ENCODE data around the gene CANX. TPM values are rescaled to one million over a fixed set of nuclear protein-coding genes. Genes with fewer than 3 reads are reported as not detected.

CANX gene
- total RNA-seq, 1 experiment from 2014 or later = 538 TPM

- Histone ChIP-seq H3K23me2 (ENCODE audit: insufficient read length, low read depth, low read length, poor library complexity, severe bottlenecking) (no peaks in the 10 kb centered on the region), H3T11ph (ENCODE audit: low read length) (no peak overlapping the region), H3K27me3 (ENCODE audit: insufficient read depth, low read length) (no peaks in the 10 kb centered on the region), H3K4me1 (ENCODE audit: insufficient read depth, low read length) (no peaks in the 10 kb centered on the region), H2BK120ac (ENCODE audit: low read depth, low read length, poor library complexity, severe bottlenecking) (no peak overlapping the region), H3K4ac (ENCODE audit: low read depth, low read length) (no peak overlapping the region), H3K9ac (ENCODE audit: extremely low read depth, insufficient read length, low read length) (no peak overlapping the region), H4K5ac (ENCODE audit: insufficient read length, low read depth, low read length) (no peak overlapping the region), H3K4me2 (ENCODE audit: insufficient read depth, insufficient read length, low read length) (no peak overlapping the region), H3K56ac (ENCODE audit: insufficient read length, low read depth, low read length) (no peak overlapping the region), H2AFZ (ENCODE audit: low read length) (no peak overlapping the region), H3K79me2 (ENCODE audit: insufficient read depth, low read length) (no peaks in the 10 kb centered on the region), H3K18ac (ENCODE audit: insufficient read length, low read depth, low read length) (no peak overlapping the region), H2BK20ac (ENCODE audit: low read depth, low read length, poor library complexity, severe bottlenecking) (no peak overlapping the region), H4K8ac (replicated peaks; ENCODE audit: insufficient read length, low read depth, low read length) (no peak overlapping the region), H2BK5ac (ENCODE audit: insufficient read length, low read length) (no peak overlapping the region), H2BK12ac (ENCODE audit: insufficient read length, low read depth, low read length) (no peak overlapping the region), H2AK5ac (ENCODE audit: insufficient read length, low read length) (no peak overlapping the region), H2BK15ac (ENCODE audit: low read depth, low read length) (no peak overlapping the region), H3K79me1 (ENCODE audit: insufficient read depth, low read depth, low read length, poor library complexity, severe bottlenecking) (no peaks in the 10 kb centered on the region), H3K27ac (ENCODE audit: insufficient read length, low read depth, low read length) (no peak overlapping the region), H3K23ac (ENCODE audit: insufficient read length, low read depth, low read length) (no peak overlapping the region), H4K91ac (ENCODE audit: insufficient read length, low read depth, low read length) (no peak overlapping the region), H3K14ac (ENCODE audit: insufficient read depth, low read length) (no peak overlapping the region), H3K9me3 (ENCODE audit: control insufficient read depth, low read depth, low read length) (no peaks in the 10 kb centered on the region), H4K20me1 (ENCODE audit: control insufficient read depth, insufficient read depth, insufficient read length) (peaks cover 2% of the 10 kb centered on the region)
- TF ChIP-seq, protein P1, sequence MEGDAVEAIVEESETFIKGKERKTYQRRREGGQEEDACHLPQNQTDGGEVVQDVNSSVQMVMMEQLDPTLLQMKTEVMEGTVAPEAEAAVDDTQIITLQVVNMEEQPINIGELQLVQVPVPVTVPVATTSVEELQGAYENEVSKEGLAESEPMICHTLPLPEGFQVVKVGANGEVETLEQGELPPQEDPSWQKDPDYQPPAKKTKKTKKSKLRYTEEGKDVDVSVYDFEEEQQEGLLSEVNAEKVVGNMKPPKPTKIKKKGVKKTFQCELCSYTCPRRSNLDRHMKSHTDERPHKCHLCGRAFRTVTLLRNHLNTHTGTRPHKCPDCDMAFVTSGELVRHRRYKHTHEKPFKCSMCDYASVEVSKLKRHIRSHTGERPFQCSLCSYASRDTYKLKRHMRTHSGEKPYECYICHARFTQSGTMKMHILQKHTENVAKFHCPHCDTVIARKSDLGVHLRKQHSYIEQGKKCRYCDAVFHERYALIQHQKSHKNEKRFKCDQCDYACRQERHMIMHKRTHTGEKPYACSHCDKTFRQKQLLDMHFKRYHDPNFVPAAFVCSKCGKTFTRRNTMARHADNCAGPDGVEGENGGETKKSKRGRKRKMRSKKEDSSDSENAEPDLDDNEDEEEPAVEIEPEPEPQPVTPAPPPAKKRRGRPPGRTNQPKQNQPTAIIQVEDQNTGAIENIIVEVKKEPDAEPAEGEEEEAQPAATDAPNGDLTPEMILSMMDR (conservative IDR thresholded peaks at IDR 0.05) = no peak
- no peak for DNase-seq
- peaks cover 2% of the 10 kb centered on the region; the same call in 1 of the 2 replicates for H3K27me3 Mint-ChIP-seq (ENCODE audit: low read depth)
- no peaks in the 10 kb centered on the region for H3K4me1 Mint-ChIP-seq
- WGBS (ENCODE audit: extremely low coverage, insufficient read length, low lambda C conversion rate) = no CpG with 5 or more reads among the region's 10 CpGs
- H3K27ac Mint-ChIP-seq = no peak overlapping the region; a peak in 1 of 7 replicates
- H3K36me3 Mint-ChIP-seq (ENCODE audit: insufficient read depth in 1 of 3, low read depth in 3 of 3) = peaks cover 37 to 67% (median 52%) of the 10 kb centered on the region in 3 experiments
- no peak overlapping the region for H3K4me3 Mint-ChIP-seq
- H3K9me3 Mint-ChIP-seq = no peaks in the 10 kb centered on the region
Measured at GRCh38 chr5:179777456-179777855, 78.7 kb downstream of the CANX start.
